Vagina (tissue), 2 donors: ENCODE results near the gene TMEM176A. TPM values are rescaled to one million over a fixed set of nuclear protein-coding genes. Genes with fewer than 3 reads are reported as not detected.
"Not testable (repeated sequence)": the region's sequence is repeated elsewhere in the genome, so short reads cannot be mapped to it uniquely, and the experiment has no call there.

ENCODE experiments used
- DNase-seq, 2 donors: peaks; one replicate each; pipeline ENCODE4 v3.0.0-alpha.2; 2017; ENCODE audit errors: extremely low spot score in 2 of 2
- H3K27ac ChIP-seq: fragments of 200-600 bp; sonication (generic); one replicate; pipeline ENCODE4 v1.5.1; 2019
- H3K27me3 ChIP-seq: fragments of 200-600 bp; sonication (generic); one replicate; pipeline ENCODE4 v1.5.1; 2019
- H3K36me3 ChIP-seq, 2 donors: fragments of 200-600 bp; sonication (generic); one replicate each; pipeline ENCODE4 v1.5.1; 2017 to 2019
- H3K4me1 ChIP-seq: fragments of 200-600 bp; sonication (generic); one replicate; pipeline ENCODE4 v1.5.1; 2019
- H3K4me3 ChIP-seq, 2 donors: fragments of 200-600 bp; sonication (generic); 1 replicate in 1 of 2; 2 replicates in 1 of 2; pipeline ENCODE4 v1.5.1; 2016 to 2019
- H3K9me3 ChIP-seq: fragments of 200-600 bp; sonication (generic); one replicate; pipeline ENCODE4 v1.5.1; 2019
- CTCF ChIP-seq, 3 experiments: fragments of 450-650 bp in 2 of 3; fragments of 200-600 bp in 1 of 3; sonication (generic) in 1 of 3; IDR thresholded peaks; one replicate each; pipeline ENCODE4 v1.5.1; 2017 to 2019; ENCODE audit warnings: antibody characterized with exemption in 3 of 3, mild to moderate bottlenecking in 2 of 3, moderate library complexity in 2 of 3
- POLR2A ChIP-seq, 2 donors: fragments of 450-650 bp; IDR thresholded peaks; one replicate each; pipeline ENCODE4 v1.6.1; 2017; ENCODE audit warnings: antibody characterized with exemption in 2 of 2, mild to moderate bottlenecking in 2 of 2, moderate library complexity in 2 of 2
- POLR2AphosphoS5 ChIP-seq, 2 donors: sonication (generic); formaldehyde crosslinking; IDR thresholded peaks; one replicate each; pipeline ENCODE4 v1.9.0; 2017; ENCODE audit warnings: antibody characterized with exemption in 2 of 2, mild to moderate bottlenecking in 2 of 2, low read depth in 1 of 2; ENCODE audit not compliant: insufficient read depth in 1 of 2
- intact Hi-C: fragments of 100-400 bp; cut with DNase I; formaldehyde crosslinking; loops from one replicate; pipeline ENCODE4 v1.15.1; 2023
- total RNA-seq: library from RNA; depleted of rRNA; stranded (reverse); fragments of >200 nt; gene quantifications from one replicate; pipeline ENCODE4 v1.2.3, GENCODE V29; 2016

The TMEM176A gene
- total RNA-seq, 1 donor from 2014 or later: 43.7 TPM

- peaks cover 4% of the 10 kb centered on the region for H3K9me3 ChIP-seq
- H3K27ac ChIP-seq: no peak overlapping the region
- no peak overlapping the region for H3K4me3 ChIP-seq
- intact Hi-C loops: no loop called here
- H3K27me3 ChIP-seq: no peaks in the 10 kb centered on the region
- no peak for DNase-seq
- H3K4me1 ChIP-seq: peaks cover 7% of the 10 kb centered on the region
- TF ChIP-seq POLR2AphosphoS5 (IDR thresholded peaks at IDR 0.05; ENCODE audit: insufficient read depth in 1 of 2, low read depth in 1 of 2): no peak
- TF ChIP-seq CTCF (IDR thresholded peaks at IDR 0.05): no peak
- TF ChIP-seq POLR2A (IDR thresholded peaks at IDR 0.05): no peak
- peaks cover 0 to 13% of the 10 kb centered on the region in 2 donors for H3K36me3 ChIP-seq
These were observed 4.2 kb downstream of the TMEM176A start for GRCh38 chr7:150804802-150805201.

GRCh38 chr7:150805864-150806263, 5.3 kb downstream of the TMEM176A start:
- H3K27me3 ChIP-seq: no peaks in the 10 kb centered on the region
- no peak overlapping the region for H3K27ac ChIP-seq
- no peak for TF ChIP-seq POLR2AphosphoS5 (IDR thresholded peaks at IDR 0.05; ENCODE audit: insufficient read depth in 1 of 2, low read depth in 1 of 2)
- no peak for TF ChIP-seq CTCF (IDR thresholded peaks at IDR 0.05)
- TF ChIP-seq POLR2A (IDR thresholded peaks at IDR 0.05): no peak
- peaks cover 6% of the 10 kb centered on the region for H3K4me1 ChIP-seq
- DNase-seq: no peak
- intact Hi-C loops: no loop called here
- peaks cover 4% of the 10 kb centered on the region for H3K9me3 ChIP-seq
- H3K4me3 ChIP-seq: no peak overlapping the region
- H3K36me3 ChIP-seq: peaks cover 0 to 13% of the 10 kb centered on the region in 2 donors

GRCh38 chr7:150806454-150806853, 5.9 kb downstream of the TMEM176A start:
- Histone ChIP-seq H3K27me3 (no peaks in the 10 kb centered on the region), H3K9me3 (peaks cover 4% of the 10 kb centered on the region), H3K4me3 (no peak overlapping the region), H3K27ac (no peak overlapping the region), H3K36me3 (peaks cover 0 to 13% of the 10 kb centered on the region in 2 donors), H3K4me1 (peaks cover 6% of the 10 kb centered on the region)
- no peak for TF ChIP-seq POLR2AphosphoS5 (IDR thresholded peaks at IDR 0.05; ENCODE audit: insufficient read depth in 1 of 2, low read depth in 1 of 2)
- TF ChIP-seq CTCF (IDR thresholded peaks at IDR 0.05): no peak
- TF ChIP-seq POLR2A (IDR thresholded peaks at IDR 0.05): no peak
- intact Hi-C loops: no loop called here
- no peak for DNase-seq

GRCh38 chr7:150806863-150807262, 6.3 kb downstream of the TMEM176A start:
- intact Hi-C loops: no loop called here
- H3K4me3 ChIP-seq: no peak overlapping the region
- no peak for TF ChIP-seq CTCF (IDR thresholded peaks at IDR 0.05)
- no peak for TF ChIP-seq POLR2AphosphoS5 (IDR thresholded peaks at IDR 0.05; ENCODE audit: insufficient read depth in 1 of 2, low read depth in 1 of 2)
- no peak for TF ChIP-seq POLR2A (IDR thresholded peaks at IDR 0.05)

GRCh38 chr7:150807616-150808438, 7.3 kb downstream of the TMEM176A start:
- H3K27ac ChIP-seq, intact Hi-C loops, H3K4me1 ChIP-seq, H3K4me3 ChIP-seq, H3K27me3 ChIP-seq, H3K9me3 ChIP-seq, DNase-seq: not testable (repeated sequence)
- peaks cover 0 to 13% of the 10 kb centered on the region in 2 donors for H3K36me3 ChIP-seq

More at GRCh38 chr7:150806863-150807262, 6.3 kb downstream of the TMEM176A start:
- peaks cover 0 to 13% of the 10 kb centered on the region in 2 donors for H3K36me3 ChIP-seq
- peaks cover 6% of the 10 kb centered on the region for H3K4me1 ChIP-seq
- H3K9me3 ChIP-seq: peaks cover 4% of the 10 kb centered on the region
- DNase-seq: no peak
- H3K27me3 ChIP-seq: no peaks in the 10 kb centered on the region
- H3K27ac ChIP-seq: no peak overlapping the region
